ENCODE measurements around the gene SLC12A6. TPM values are rescaled to one million over a fixed set of nuclear protein-coding genes. Genes with fewer than 3 reads are reported as not detected.
A peak's percentile ranks its signal among the peaks of the same experiment; 100 is the strongest.

The SLC12A6 gene
- total RNA-seq, 2 experiments from 2014 or later, result 30.6 to 31.7 TPM

DNA sequence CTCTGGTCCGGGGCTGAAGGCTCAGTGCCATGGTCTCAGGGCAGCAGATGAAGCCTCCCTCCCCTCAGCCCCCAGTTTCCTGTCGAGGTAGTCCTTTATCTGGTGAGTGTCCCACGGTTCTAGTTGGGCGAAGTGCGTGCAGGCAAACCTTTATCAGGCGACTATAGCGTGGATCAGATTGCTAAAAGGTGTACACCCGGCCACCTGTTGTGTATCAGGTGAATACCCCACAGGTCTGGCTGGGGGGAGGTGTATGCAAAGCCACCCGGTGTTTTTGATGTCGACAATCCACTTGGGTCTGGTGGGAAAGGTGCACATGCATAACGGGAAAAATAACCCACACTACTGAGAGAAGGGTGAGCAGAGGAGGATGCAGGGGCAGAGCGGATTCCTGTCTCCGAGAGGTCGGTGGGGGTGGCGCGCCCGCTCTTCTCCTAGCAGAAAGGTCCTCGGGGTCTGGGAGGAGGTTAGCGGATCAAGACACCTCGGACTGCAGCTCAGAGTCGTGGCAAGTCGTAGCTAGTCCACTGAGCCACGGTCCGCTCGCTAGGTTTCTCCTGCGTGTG is 507 bp downstream of the SLC12A6 start:
- POLR2A ChIA-PET, result interaction anchor here (1.0 to 8.2 kb wide), 21 partner anchors 10 to 653 kb away, joined by 3 to 92 read pairs (median 6); partner anchors contain the start of genes EMC4, EMC7, GOLGA8B and KATNBL1
- Mint-ChIP-seq H3K27ac (peak overlapping the region; percentile 95), H3K4me3 (peak overlapping the region; percentile 96), H3K4me1 (peaks cover 69% of the 10 kb centered on the region), H3K9me3 (no peaks in the 10 kb centered on the region), H3K36me3 (ENCODE audit: low read depth) (peaks cover 24% of the 10 kb centered on the region), H3K27me3 (no peaks in the 10 kb centered on the region)
- CTCF ChIA-PET, result interaction anchor here (0.9 to 5.3 kb wide), 6 partner anchors 9 to 250 kb away, joined by 3 to 42 read pairs (median 16); partner anchors contain the start of gene LPCAT4
- peak; percentile 37 for DNase-seq

DNA sequence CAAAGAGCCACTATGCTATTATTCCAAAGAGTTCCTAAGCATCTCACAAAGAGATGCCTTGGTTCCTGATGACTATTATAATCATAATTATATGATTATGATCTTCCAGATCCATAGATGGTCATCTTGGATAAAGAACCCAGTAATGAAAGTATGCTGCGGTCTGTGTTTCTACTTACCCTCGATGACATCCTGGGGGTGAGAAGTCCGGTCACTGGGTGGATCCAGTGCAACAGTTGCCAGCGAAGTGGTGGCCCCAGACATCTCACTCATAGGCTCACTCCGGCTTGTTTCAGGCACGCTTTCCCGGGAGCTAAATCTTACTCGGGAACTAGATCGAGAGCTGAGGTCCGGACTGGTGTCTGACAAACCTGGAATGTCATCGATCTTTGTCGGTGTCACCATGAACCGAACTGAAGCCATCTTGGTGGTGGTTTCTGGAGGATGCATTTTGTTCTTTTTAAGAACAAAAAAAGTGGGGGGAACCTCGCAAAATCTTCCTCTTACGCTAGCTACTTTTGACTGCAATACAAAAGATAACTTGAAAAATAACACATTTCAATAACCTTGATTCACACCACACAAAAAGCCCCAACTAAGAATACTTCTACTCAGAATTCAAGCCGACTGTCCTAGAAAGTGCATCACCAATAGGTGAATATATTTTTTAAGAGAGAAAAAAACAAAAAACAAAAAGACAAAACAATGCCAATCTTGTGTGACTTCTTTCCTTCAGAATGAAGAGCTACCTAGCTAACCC is 1.2 kb downstream of the SLC12A6 start:
- Mint-ChIP-seq H3K9me3 (no peaks in the 10 kb centered on the region), H3K27me3 (no peaks in the 10 kb centered on the region), H3K4me1 (peaks cover 69% of the 10 kb centered on the region), H3K27ac (peak overlapping the region; percentile 95), H3K36me3 (ENCODE audit: low read depth) (peaks cover 22% of the 10 kb centered on the region), H3K4me3 (peak overlapping the region; percentile 96)
- POLR2A ChIA-PET, result interaction anchor here (0.6 to 8.2 kb wide), 12 partner anchors 9 to 652 kb away, joined by 3 to 92 read pairs (median 7); partner anchors contain the start of genes EMC7, GOLGA8B, KATNBL1 and LPCAT4
- DNase-seq, result no peak
- CTCF ChIA-PET, result interaction anchor here (1.0 to 5.3 kb wide), 6 partner anchors 8 to 251 kb away, joined by 3 to 42 read pairs (median 16); partner anchors contain the start of genes GOLGA8B and LPCAT4

DNA sequence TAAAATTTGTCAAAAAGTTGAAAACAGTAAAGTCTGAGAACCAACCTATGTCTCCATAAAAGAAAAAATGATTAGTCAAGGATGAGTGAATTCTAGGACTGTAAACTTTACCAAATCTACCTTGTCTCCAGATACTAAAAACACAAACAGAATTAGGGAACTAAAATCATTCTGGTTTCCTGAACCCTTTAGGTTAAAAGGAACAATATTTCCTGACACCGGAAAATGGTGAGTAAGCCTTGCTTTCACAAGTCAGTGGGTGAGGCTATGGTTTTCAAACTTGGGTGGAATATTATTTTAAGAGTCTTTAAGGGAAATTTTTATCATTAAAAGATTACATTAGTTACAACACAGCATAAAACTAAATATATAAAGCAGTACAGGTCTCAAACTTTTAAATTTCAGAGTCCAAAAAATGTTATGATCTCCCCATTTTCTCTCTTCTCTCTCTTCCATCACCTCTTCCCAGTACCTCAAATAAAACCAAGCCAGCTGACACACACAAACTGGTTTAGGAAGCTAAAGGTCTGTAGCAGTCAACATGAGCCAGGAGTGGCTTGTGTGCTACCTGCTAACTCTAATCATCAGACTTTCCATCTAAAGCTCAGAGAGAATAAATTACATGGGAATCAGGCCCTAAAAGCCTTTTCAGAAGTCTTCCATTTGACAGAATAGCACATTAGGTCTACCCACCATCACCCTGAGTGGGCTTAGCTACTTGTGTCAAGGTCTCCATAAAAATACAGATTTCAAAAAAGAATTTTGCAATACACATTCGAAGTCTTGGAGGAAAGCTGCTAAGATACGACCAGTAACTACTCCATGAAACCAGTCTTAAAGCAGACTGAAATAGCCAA is 2.2 kb downstream of the SLC12A6 start:
- POLR2A ChIA-PET, result interaction anchor here (1.1 to 8.2 kb wide), 4 partner anchors 8 to 252 kb away, joined by 3 to 92 read pairs (median 50); partner anchors contain the start of genes GOLGA8B and LPCAT4
- DNase-seq, result no peak
- Mint-ChIP-seq H3K4me3 (peak overlapping the region; percentile 96), H3K27ac (peak overlapping the region; percentile 95), H3K27me3 (no peaks in the 10 kb centered on the region), H3K9me3 (no peaks in the 10 kb centered on the region), H3K4me1 (peaks cover 68% of the 10 kb centered on the region), H3K36me3 (ENCODE audit: low read depth) (peaks cover 19% of the 10 kb centered on the region)
- CTCF ChIA-PET, result interaction anchor here (1.1 to 5.3 kb wide), 3 partner anchors 31 to 248 kb away, joined by 3 to 42 read pairs (median 21); partner anchors contain the start of genes GOLGA8B and LPCAT4

DNA sequence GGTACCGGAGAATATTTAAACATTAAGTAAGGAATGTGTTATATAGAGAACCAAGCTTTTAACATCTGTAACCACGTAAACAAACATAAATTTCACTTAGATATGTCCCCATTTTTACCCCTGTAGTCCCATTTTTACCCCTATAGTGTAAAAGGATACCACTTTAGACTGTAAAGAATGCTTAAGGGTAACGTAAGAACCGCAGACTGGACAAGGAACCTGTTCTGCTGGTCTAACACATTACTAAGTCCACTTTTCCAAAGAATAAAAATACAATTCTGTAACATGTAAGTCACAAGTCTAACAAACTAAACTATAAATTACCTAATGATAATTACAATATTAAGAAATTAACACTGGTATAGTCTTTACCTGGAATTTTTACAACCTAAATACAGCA is 2.9 kb downstream of the SLC12A6 start:
- H3K36me3 Mint-ChIP-seq (ENCODE audit: low read depth), result peaks cover 12% of the 10 kb centered on the region
- DNase-seq, result no peak
- CTCF ChIA-PET, result interaction anchor here (0.6 to 2.8 kb wide), 3 partner anchors 8 to 253 kb away, joined by 3 to 10 read pairs (median 4); partner anchors contain the start of gene LPCAT4
- H3K4me3 Mint-ChIP-seq, result peak overlapping the region; percentile 96
- no peaks in the 10 kb centered on the region for H3K9me3 Mint-ChIP-seq
- peak overlapping the region; percentile 95 for H3K27ac Mint-ChIP-seq
- POLR2A ChIA-PET, result interaction anchor here (1.4 to 8.2 kb wide), 2 partner anchors 8 to 33 kb away, joined by 4 to 92 read pairs; partner anchors contain the start of genes LPCAT4, NOP10 and NUTM1
- peaks cover 68% of the 10 kb centered on the region for H3K4me1 Mint-ChIP-seq
- H3K27me3 Mint-ChIP-seq, result no peaks in the 10 kb centered on the region

DNA sequence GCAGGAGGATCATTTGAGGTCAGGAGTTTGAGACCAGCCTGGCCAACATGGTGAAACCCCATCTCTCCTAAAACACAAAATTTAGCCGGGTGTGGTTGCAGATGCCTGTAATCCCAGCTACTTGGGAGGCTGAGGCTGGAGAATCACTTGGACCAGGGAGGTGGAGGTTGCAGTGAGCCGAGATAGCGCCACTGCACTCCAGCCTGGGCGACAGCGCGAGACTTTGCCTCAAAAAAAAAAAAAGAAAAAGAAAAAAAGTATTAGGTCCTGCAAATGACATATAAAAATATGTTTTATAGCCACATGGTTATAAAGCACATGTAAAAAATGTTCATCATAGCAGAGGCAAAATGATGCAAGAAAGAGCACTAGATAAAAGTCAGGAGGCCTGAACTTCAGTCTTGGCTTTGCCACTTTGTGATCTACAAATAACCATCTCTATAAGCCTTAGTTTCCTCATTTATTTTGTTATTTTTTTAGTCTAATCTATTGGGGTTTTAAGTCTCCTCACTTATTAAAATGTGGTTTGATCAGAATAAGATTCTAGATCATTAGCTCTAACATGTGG is 4.9 kb downstream of the SLC12A6 start:
- Mint-ChIP-seq H3K36me3 (ENCODE audit: low read depth) (peaks cover 12% of the 10 kb centered on the region), H3K9me3 (no peaks in the 10 kb centered on the region), H3K27ac (peak overlapping the region; percentile 75), H3K4me3 (no peak overlapping the region), H3K27me3 (no peaks in the 10 kb centered on the region), H3K4me1 (peaks cover 79% of the 10 kb centered on the region)
- ChIA-PET CTCF (interaction anchor here (1.1 to 2.8 kb wide), 2 partner anchors 35 to 92 kb away, joined by 5 to 10 read pairs; partner anchors contain the start of gene LPCAT4), POLR2A (interaction anchor here (1.4 kb wide), 1 partner anchor 14 kb away, joined by 4 read pairs; no protein-coding TSS in a partner anchor)
- DNase-seq, result no peak

DNA sequence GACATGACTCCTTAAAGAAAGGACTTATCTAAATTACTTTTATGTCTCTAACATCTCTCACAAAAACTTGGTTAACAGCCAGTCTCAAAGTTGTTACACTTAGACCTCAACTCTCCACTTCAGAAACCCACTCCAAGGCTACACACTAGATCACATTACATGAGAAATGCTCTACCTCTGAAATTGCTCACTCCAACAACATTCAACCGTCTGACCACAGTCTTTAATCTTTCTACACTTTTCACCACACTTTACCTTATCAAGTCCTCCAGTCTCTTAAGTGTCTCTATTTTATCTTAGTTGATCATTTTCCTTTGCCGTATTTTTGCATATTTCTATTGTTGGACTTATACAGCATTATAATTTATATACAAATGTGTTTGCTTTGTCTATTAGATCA is 5.8 kb downstream of the SLC12A6 start:
- Mint-ChIP-seq H3K9me3 (no peaks in the 10 kb centered on the region), H3K36me3 (ENCODE audit: low read depth) (peaks cover 10% of the 10 kb centered on the region), H3K27ac (peak overlapping the region; percentile 75), H3K4me3 (peak overlapping the region; percentile 0), H3K27me3 (no peaks in the 10 kb centered on the region), H3K4me1 (peaks cover 83% of the 10 kb centered on the region)
- CTCF ChIA-PET, result interaction anchor here (1.6 to 2.8 kb wide), 2 partner anchors 36 to 256 kb away, joined by 7 to 10 read pairs; partner anchors contain the start of gene LPCAT4
- POLR2A ChIA-PET, result no interaction called here
- no peak for DNase-seq

DNA sequence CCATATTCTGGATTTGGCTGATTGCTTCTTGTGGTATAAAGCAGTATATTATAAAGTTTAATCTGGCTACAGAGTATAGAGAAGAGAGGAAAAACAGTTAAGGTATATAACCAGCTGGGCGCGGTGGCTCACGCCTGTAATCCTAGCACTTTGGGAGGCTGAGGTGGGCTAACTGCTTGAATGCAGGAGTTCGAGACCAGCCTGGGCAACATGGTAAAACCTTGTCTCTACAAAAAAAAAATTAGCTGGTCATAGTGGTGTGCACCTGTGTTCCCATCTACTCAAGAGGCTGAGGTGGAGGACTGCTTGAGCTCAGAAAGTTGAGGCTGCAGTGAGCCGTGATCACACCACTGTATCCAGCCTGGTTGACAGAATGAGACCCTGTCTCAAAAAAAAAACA is 7.3 kb downstream of the SLC12A6 start:
- Mint-ChIP-seq H3K27me3 (no peaks in the 10 kb centered on the region), H3K36me3 (ENCODE audit: low read depth) (peaks cover 10% of the 10 kb centered on the region), H3K4me1 (peaks cover 74% of the 10 kb centered on the region), H3K27ac (no peak overlapping the region), H3K4me3 (no peak overlapping the region), H3K9me3 (no peaks in the 10 kb centered on the region)
- POLR2A ChIA-PET, result interaction anchor here (0.6 to 7.0 kb wide), 4 partner anchors 7 to 37 kb away, joined by 4 to 79 read pairs (median 16); partner anchors contain the start of genes LPCAT4, NOP10, NUTM1 and SLC12A6
- no peak for DNase-seq
- CTCF ChIA-PET, result interaction anchor here (1.0 to 4.6 kb wide), 8 partner anchors 8 to 258 kb away, joined by 3 to 31 read pairs (median 10); partner anchors contain the start of genes KATNBL1, LPCAT4, NOP10 and NUTM1

DNA sequence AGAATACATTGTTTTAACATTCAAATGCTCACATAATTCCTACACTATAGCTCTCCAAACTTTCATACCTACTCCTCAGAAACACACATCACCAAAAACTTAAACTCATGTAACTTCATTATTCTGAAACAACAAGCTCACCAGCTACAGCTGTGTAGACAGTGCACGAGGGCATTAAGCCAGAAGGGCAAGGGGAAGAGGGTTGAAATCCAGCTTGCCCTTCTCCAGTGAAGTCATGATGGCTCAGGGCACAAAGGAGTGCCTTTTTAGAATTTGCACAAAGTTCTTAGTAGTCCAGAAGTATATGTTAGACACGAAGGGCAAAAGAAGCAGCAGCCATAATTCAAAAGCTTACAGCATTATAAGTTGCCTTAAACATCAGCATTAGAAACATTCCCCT is 8.6 kb downstream of the SLC12A6 start:
- no peaks in the 10 kb centered on the region for H3K9me3 Mint-ChIP-seq
- H3K27me3 Mint-ChIP-seq, result no peaks in the 10 kb centered on the region
- DNase-seq, result no peak
- peak overlapping the region; percentile 60 for H3K27ac Mint-ChIP-seq
- H3K4me1 Mint-ChIP-seq, result peaks cover 64% of the 10 kb centered on the region
- ChIA-PET POLR2A (interaction anchor here (1.4 to 7.0 kb wide), 6 partner anchors 8 to 254 kb away, joined by 5 to 79 read pairs (median 13); partner anchors contain the start of genes GOLGA8B, LPCAT4, NOP10 and NUTM1), CTCF (interaction anchor here (0.7 to 4.6 kb wide), 8 partner anchors 9 to 119 kb away, joined by 3 to 31 read pairs (median 12); partner anchors contain the start of genes KATNBL1, LPCAT4, NOP10 and NUTM1)
- H3K36me3 Mint-ChIP-seq (ENCODE audit: low read depth), result peaks cover 10% of the 10 kb centered on the region
- no peak overlapping the region for H3K4me3 Mint-ChIP-seq

DNA sequence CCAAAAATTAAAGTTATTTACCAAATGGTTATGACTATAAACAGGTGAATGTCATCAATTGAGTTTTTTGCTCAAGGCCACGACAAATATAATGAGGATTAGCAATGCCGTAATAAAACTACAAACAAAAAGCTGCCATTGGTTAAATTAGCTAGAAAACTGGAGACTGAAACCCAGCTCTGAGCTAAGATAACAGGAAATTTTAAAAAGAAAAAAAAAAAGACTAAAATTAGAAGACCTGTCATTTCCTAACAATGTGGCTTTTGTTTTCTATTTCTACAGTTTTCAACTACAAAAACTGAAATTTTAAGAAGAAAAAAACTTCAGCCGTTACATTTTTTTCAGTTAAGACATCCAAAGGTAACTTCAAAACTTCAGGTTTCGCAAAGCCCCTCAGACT is 9.7 kb downstream of the SLC12A6 start:
- CTCF ChIA-PET, result interaction anchor here (0.6 to 4.6 kb wide), 8 partner anchors 10 to 246 kb away, joined by 3 to 31 read pairs (median 8); partner anchors contain the start of genes KATNBL1, LPCAT4, NOP10 and NUTM1
- no peaks in the 10 kb centered on the region for H3K9me3 Mint-ChIP-seq

DNA sequence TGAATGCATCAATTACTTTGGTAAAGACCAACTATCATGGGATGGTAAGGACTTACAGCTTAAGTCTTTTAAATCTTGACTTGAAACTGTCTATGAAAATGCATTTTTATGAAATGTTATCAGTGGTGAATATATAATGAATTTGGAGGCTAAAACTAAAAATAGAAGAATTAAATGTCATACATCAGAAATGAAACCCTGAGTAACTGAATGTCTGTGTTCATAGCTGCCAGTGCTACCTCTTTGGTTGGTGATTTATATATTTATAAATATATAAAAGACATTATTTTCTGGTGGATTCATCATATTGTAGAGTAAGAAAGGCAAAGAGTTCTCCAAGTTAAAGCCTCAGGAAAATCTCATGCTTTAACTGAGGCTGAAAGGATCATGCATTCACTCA is 12.2 kb downstream of the SLC12A6 start:
- no peaks in the 10 kb centered on the region for H3K27me3 Mint-ChIP-seq
- H3K4me3 Mint-ChIP-seq, result no peak overlapping the region
- no peak overlapping the region for H3K27ac Mint-ChIP-seq
- H3K36me3 Mint-ChIP-seq (ENCODE audit: low read depth), result peaks cover 3% of the 10 kb centered on the region
- POLR2A ChIA-PET, result interaction anchor here (1.5 to 7.0 kb wide), 2 partner anchors 9 to 12 kb away, joined by 3 to 79 read pairs; partner anchors contain the start of gene SLC12A6
- no peaks in the 10 kb centered on the region for H3K9me3 Mint-ChIP-seq
- CTCF ChIA-PET, result interaction anchor here (0.8 to 1.9 kb wide), 2 partner anchors 42 to 83 kb away, joined by 3 to 5 read pairs; partner anchors contain the start of gene LPCAT4
- no peak for DNase-seq
- H3K4me1 Mint-ChIP-seq, result peaks cover 38% of the 10 kb centered on the region

More for the DNA sequence above, 9.7 kb downstream of the SLC12A6 start:
- POLR2A ChIA-PET, result interaction anchor here (0.6 to 7.0 kb wide), 8 partner anchors 9 to 264 kb away, joined by 3 to 79 read pairs (median 8); partner anchors contain the start of genes GOLGA8B, LPCAT4, NOP10 and NUTM1
- Mint-ChIP-seq H3K27me3 (no peaks in the 10 kb centered on the region), H3K36me3 (ENCODE audit: low read depth) (peaks cover 12% of the 10 kb centered on the region), H3K4me3 (peak overlapping the region; percentile 6), H3K4me1 (peaks cover 56% of the 10 kb centered on the region), H3K27ac (peak overlapping the region; percentile 76)
- no peak for DNase-seq

DNA sequence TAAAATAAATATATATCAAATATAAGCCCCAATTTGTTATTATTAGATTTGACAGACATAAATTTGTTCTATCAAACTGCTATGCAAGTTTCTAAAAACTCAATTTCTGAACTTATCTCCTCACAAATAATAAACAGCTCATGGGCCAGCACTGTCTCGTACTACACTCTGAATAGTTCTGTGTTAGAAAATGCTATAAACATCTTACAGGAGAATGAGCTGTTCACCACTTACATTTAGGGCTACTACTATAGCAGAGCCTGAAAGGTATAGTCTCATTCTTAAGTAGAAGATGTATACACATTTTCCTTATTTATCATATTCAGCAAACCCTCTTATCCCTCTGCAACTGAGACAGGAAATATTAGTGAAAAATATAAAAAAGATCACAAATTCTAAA is 12.6 kb downstream of the SLC12A6 start:
- ChIA-PET POLR2A (interaction anchor here (1.5 to 7.0 kb wide), 2 partner anchors 8 to 12 kb away, joined by 3 to 79 read pairs; partner anchors contain the start of gene SLC12A6), CTCF (interaction anchor here (1.9 kb wide), 1 partner anchor 43 kb away, joined by 5 read pairs; the partner anchor contains the start of gene LPCAT4)
- Mint-ChIP-seq H3K4me1 (peaks cover 38% of the 10 kb centered on the region), H3K27me3 (no peaks in the 10 kb centered on the region), H3K36me3 (ENCODE audit: low read depth) (peaks cover 6% of the 10 kb centered on the region), H3K4me3 (no peak overlapping the region), H3K9me3 (no peaks in the 10 kb centered on the region), H3K27ac (no peak overlapping the region)
- no peak for DNase-seq

Data from activated CD4-positive, alpha-beta memory T cell treated with anti-CD3 and anti-CD28 coated beads, Interleukin-2, amount 10 ng/mL, durations not matched to agents 7 days and 5 days (primary cell).